ENCODE measurements around the gene PRR3. TPM values are rescaled to one million over a fixed set of nuclear protein-coding genes. Genes with fewer than 3 reads are reported as not detected.

Gene PRR3
- total and polyA plus RNA-seq, 9 of the 15 experiments (the other 6 are each of a cell fraction or from before 2014, with no cell fraction given), result 23.5 to 59.6 (median 28.8) TPM

GRCh38 chr6:30570740-30571074, 13.6 kb downstream of the PRR3 start (continued):
- TF ChIP-seq ETS1 (conservative IDR thresholded peaks at IDR 0.05; ENCODE audit: control insufficient read depth, low read depth, low read length), result no peak
- peak; percentile 14; the same call in 1 of the 2 replicates for TF ChIP-seq BCOR (IDR thresholded peaks at IDR 0.05)
- TF ChIP-seq ETV6 (IDR thresholded peaks at IDR 0.05; ENCODE audit: borderline replicate concordance in 1 of 2, low read depth in 2 of 2, low read length in 1 of 2), result no peak
- no peak for TF ChIP-seq ETV6 (CRISPR knock-in tag; IDR thresholded peaks at IDR 0.05; ENCODE audit: borderline replicate concordance)
- no peak for TF ChIP-seq ZNF766 (CRISPR knock-in tag; conservative IDR thresholded peaks at IDR 0.05)
- peak; percentile 34 for TF ChIP-seq NCOA4 (IDR thresholded peaks at IDR 0.05; ENCODE audit: partially characterized antibody)
- TF ChIP-seq HEY1 (CRISPR knock-in tag; IDR thresholded peaks at IDR 0.05; ENCODE audit: borderline replicate concordance), result no peak
- TF ChIP-seq GABPB1 (CRISPR knock-in tag; IDR thresholded peaks at IDR 0.05), result no peak
- TF ChIP-seq ZNF280B (CRISPR knock-in tag; IDR thresholded peaks at IDR 0.05), result no peak
- no peak for TF ChIP-seq KDM2B (CRISPR knock-in tag; IDR thresholded peaks at IDR 0.05)
- TF ChIP-seq RB1 (IDR thresholded peaks at IDR 0.05; ENCODE audit: low read depth), result no peak
- TF ChIP-seq IFI16 (CRISPR knock-in tag; IDR thresholded peaks at IDR 0.05), result no peak
- TF ChIP-seq, protein P1, sequence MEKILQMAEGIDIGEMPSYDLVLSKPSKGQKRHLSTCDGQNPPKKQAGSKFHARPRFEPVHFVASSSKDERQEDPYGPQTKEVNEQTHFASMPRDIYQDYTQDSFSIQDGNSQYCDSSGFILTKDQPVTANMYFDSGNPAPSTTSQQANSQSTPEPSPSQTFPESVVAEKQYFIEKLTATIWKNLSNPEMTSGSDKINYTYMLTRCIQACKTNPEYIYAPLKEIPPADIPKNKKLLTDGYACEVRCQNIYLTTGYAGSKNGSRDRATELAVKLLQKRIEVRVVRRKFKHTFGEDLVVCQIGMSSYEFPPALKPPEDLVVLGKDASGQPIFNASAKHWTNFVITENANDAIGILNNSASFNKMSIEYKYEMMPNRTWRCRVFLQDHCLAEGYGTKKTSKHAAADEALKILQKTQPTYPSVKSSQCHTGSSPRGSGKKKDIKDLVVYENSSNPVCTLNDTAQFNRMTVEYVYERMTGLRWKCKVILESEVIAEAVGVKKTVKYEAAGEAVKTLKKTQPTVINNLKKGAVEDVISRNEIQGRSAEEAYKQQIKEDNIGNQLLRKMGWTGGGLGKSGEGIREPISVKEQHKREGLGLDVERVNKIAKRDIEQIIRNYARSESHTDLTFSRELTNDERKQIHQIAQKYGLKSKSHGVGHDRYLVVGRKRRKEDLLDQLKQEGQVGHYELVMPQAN (IDR thresholded peaks at IDR 0.05; ENCODE audit: borderline replicate concordance), result no peak; the same call in 1 of the 2 replicates
- TF ChIP-seq GABPB2 (CRISPR knock-in tag; conservative IDR thresholded peaks at IDR 0.05), result no peak
- TF ChIP-seq FOXK1 (CRISPR knock-in tag; IDR thresholded peaks at IDR 0.05; ENCODE audit: borderline replicate concordance), result no peak
- TF ChIP-seq SFPQ (IDR thresholded peaks at IDR 0.05; ENCODE audit: low read depth, low read length), result no peak
- TF ChIP-seq, protein P2, sequence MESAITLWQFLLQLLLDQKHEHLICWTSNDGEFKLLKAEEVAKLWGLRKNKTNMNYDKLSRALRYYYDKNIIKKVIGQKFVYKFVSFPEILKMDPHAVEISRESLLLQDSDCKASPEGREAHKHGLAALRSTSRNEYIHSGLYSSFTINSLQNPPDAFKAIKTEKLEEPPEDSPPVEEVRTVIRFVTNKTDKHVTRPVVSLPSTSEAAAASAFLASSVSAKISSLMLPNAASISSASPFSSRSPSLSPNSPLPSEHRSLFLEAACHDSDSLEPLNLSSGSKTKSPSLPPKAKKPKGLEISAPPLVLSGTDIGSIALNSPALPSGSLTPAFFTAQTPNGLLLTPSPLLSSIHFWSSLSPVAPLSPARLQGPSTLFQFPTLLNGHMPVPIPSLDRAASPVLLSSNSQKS (CRISPR knock-in tag; IDR thresholded peaks at IDR 0.05), result no peak
- 0 out of 2 replicates have a peak, but pooled peaks have one; percentile 78 for TF ChIP-seq NFATC3 (IDR thresholded peaks at IDR 0.05)
- TF ChIP-seq PTRF (tag; IDR thresholded peaks at IDR 0.05), result no peak
- no peak for TF ChIP-seq CBFB (CRISPR knock-in tag; IDR thresholded peaks at IDR 0.05)
- TF ChIP-seq, protein P3, sequence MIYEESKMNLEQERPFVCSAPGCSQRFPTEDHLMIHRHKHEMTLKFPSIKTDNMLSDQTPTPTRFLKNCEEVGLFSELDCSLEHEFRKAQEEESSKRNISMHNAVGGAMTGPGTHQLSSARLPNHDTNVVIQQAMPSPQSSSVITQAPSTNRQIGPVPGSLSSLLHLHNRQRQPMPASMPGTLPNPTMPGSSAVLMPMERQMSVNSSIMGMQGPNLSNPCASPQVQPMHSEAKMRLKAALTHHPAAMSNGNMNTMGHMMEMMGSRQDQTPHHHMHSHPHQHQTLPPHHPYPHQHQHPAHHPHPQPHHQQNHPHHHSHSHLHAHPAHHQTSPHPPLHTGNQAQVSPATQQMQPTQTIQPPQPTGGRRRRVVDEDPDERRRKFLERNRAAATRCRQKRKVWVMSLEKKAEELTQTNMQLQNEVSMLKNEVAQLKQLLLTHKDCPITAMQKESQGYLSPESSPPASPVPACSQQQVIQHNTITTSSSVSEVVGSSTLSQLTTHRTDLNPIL (CRISPR knock-in tag; IDR thresholded peaks at IDR 0.05), result no peak
